T-helper 17 cell (primary cell): ENCODE data around the gene IL19. TPM values are rescaled to one million over a fixed set of nuclear protein-coding genes. Genes with fewer than 3 reads are reported as not detected.

Experiments used
- ATAC-seq: fragments of 150-1000 bp; cut with Tn5 transposase; 2 replicates; pipeline ENCODE4 v1.10.0; 2021; ENCODE audit warnings: mild to moderate bottlenecking, moderate library complexity
- DNase-seq, 3 donors: peaks; one replicate each; pipeline versions ENCODE4 v3.0.0 to v3.0.0-alpha.2; 2020 to 2021
- H3K9me3 ChIP-seq: one replicate; pipeline ENCODE4 v1.7.0; 2013; ENCODE audit warnings: low read length, mild to moderate bottlenecking; ENCODE audit not compliant: control insufficient read depth, poor library complexity, severe bottlenecking
- H3K27ac Mint-ChIP-seq: one replicate; pipeline ENCODE4 v1.8.0; 2022; ENCODE audit warnings: mild to moderate bottlenecking, moderate library complexity, mixed read lengths
- H3K27me3 Mint-ChIP-seq: one replicate; pipeline ENCODE4 v1.8.0; 2022; ENCODE audit warnings: mixed read lengths
- H3K36me3 Mint-ChIP-seq: one replicate; pipeline ENCODE4 v1.8.0; 2022; ENCODE audit warnings: low read depth, mixed read lengths
- H3K4me1 Mint-ChIP-seq: one replicate; pipeline ENCODE4 v1.8.0; 2022; ENCODE audit warnings: mild to moderate bottlenecking, mixed read lengths
- H3K4me3 Mint-ChIP-seq: one replicate; pipeline ENCODE4 v1.8.0; 2022; ENCODE audit warnings: mild to moderate bottlenecking, moderate library complexity, mixed read lengths
- total RNA-seq, 4 donors: library from RNA in 2 of 4; stranded (reverse) in 2 of 4; gene quantifications; one replicate each; pipeline ENCODE4 v1.2.3 and lab custom pipeline; 2022 to 2026

IL19 gene
- total RNA-seq, 2 donors from 2014 or later, result not detected

- peak; percentile 56 to 85 (median 63) for DNase-seq
- Mint-ChIP-seq H3K27ac (peak overlapping the region; percentile 98), H3K27me3 (no peaks in the 10 kb centered on the region), H3K36me3 (peaks cover 8% of the 10 kb centered on the region), H3K4me1 (peaks cover 49% of the 10 kb centered on the region), H3K4me3 (peak overlapping the region; percentile 9)
- ATAC-seq, result peak; percentile 49
- H3K9me3 ChIP-seq, result no peaks in the 10 kb centered on the region
Measured at GRCh38 chr1:206734499-206735142, 36.0 kb upstream of the IL19 start.

GRCh38 chr1:206735553-206736031, 35.0 kb upstream of the IL19 start:
- peaks cover 5% of the 10 kb centered on the region for H3K36me3 Mint-ChIP-seq
- peak overlapping the region; percentile 15 for H3K4me3 Mint-ChIP-seq

GRCh38 chr1:206736878-206737728, 33.5 kb upstream of the IL19 start:
- H3K27ac Mint-ChIP-seq, result peak overlapping the region; percentile 98
- DNase-seq, result peak; percentile 24 to 58 (median 48)
- H3K4me3 Mint-ChIP-seq, result peak overlapping the region; percentile 84
- H3K27me3 Mint-ChIP-seq, result no peaks in the 10 kb centered on the region
- H3K36me3 Mint-ChIP-seq, result peaks cover 5% of the 10 kb centered on the region
- ATAC-seq, result peak; percentile 85
- no peaks in the 10 kb centered on the region for H3K9me3 ChIP-seq
- peaks cover 61% of the 10 kb centered on the region for H3K4me1 Mint-ChIP-seq

More at GRCh38 chr1:206735553-206736031, 35.0 kb upstream of the IL19 start:
- ATAC-seq, result no peak
- no peaks in the 10 kb centered on the region for H3K9me3 ChIP-seq
- no peak for DNase-seq
- Mint-ChIP-seq H3K4me1 (peaks cover 54% of the 10 kb centered on the region), H3K27me3 (no peaks in the 10 kb centered on the region), H3K27ac (peak overlapping the region; percentile 98)

GRCh38 chr1:206737729-206738201, 32.8 kb upstream of the IL19 start:
- Mint-ChIP-seq H3K36me3 (peaks cover 2% of the 10 kb centered on the region), H3K27me3 (no peaks in the 10 kb centered on the region), H3K4me3 (peak overlapping the region; percentile 84), H3K27ac (peak overlapping the region; percentile 98), H3K4me1 (peaks cover 63% of the 10 kb centered on the region)
- DNase-seq (no peak), ATAC-seq (peak; percentile 61)
- H3K9me3 ChIP-seq, result no peaks in the 10 kb centered on the region

GRCh38 chr1:206738370-206739366, 31.9 kb upstream of the IL19 start:
- no peaks in the 10 kb centered on the region for H3K27me3 Mint-ChIP-seq
- H3K4me3 Mint-ChIP-seq, result peak overlapping the region; percentile 50
- ATAC-seq, result no peak
- H3K27ac Mint-ChIP-seq, result peak overlapping the region; percentile 98
- no peak for DNase-seq
- H3K4me1 Mint-ChIP-seq, result peaks cover 69% of the 10 kb centered on the region
- H3K9me3 ChIP-seq, result no peaks in the 10 kb centered on the region
- no peaks in the 10 kb centered on the region for H3K36me3 Mint-ChIP-seq

- H3K36me3 Mint-ChIP-seq, result no peaks in the 10 kb centered on the region
- peak overlapping the region; percentile 98 for H3K27ac Mint-ChIP-seq
- H3K4me3 Mint-ChIP-seq, result peak overlapping the region; percentile 78
- ATAC-seq (peak; percentile 12), DNase-seq (no peak)
- peaks cover 67% of the 10 kb centered on the region for H3K4me1 Mint-ChIP-seq
- H3K27me3 Mint-ChIP-seq, result no peaks in the 10 kb centered on the region
- H3K9me3 ChIP-seq, result no peaks in the 10 kb centered on the region
Measured at GRCh38 chr1:206739411-206740076, 31.0 kb upstream of the IL19 start.

GRCh38 chr1:206741142-206741701, 29.4 kb upstream of the IL19 start:
- H3K9me3 ChIP-seq, result no peaks in the 10 kb centered on the region
- peak overlapping the region; percentile 74 for H3K27ac Mint-ChIP-seq
- H3K36me3 Mint-ChIP-seq, result no peaks in the 10 kb centered on the region
- H3K4me1 Mint-ChIP-seq, result peaks cover 68% of the 10 kb centered on the region
- H3K4me3 Mint-ChIP-seq, result no peak overlapping the region
- DNase-seq (no peak), ATAC-seq (no peak)
- H3K27me3 Mint-ChIP-seq, result no peaks in the 10 kb centered on the region

GRCh38 chr1:206742719-206743383, 27.7 kb upstream of the IL19 start:
- no peak overlapping the region for H3K4me3 Mint-ChIP-seq
- ATAC-seq (no peak), DNase-seq (no peak)
- no peaks in the 10 kb centered on the region for H3K9me3 ChIP-seq
- H3K36me3 Mint-ChIP-seq, result no peaks in the 10 kb centered on the region
- no peaks in the 10 kb centered on the region for H3K27me3 Mint-ChIP-seq
- peaks cover 54% of the 10 kb centered on the region for H3K4me1 Mint-ChIP-seq
- H3K27ac Mint-ChIP-seq, result peak overlapping the region; percentile 69

- Mint-ChIP-seq H3K4me1 (peaks cover 45% of the 10 kb centered on the region), H3K27me3 (no peaks in the 10 kb centered on the region), H3K4me3 (peak overlapping the region; percentile 41), H3K27ac (peak overlapping the region; percentile 78), H3K36me3 (no peaks in the 10 kb centered on the region)
- ATAC-seq (peak; percentile 33), DNase-seq (no peak)
- no peaks in the 10 kb centered on the region for H3K9me3 ChIP-seq
Measured at GRCh38 chr1:206744683-206745082, 25.9 kb upstream of the IL19 start.

- DNase-seq (no peak), ATAC-seq (peak; percentile 35)
- no peak overlapping the region for H3K4me3 Mint-ChIP-seq
- peak overlapping the region; percentile 78 for H3K27ac Mint-ChIP-seq
- H3K27me3 Mint-ChIP-seq, result no peaks in the 10 kb centered on the region
- H3K9me3 ChIP-seq, result no peaks in the 10 kb centered on the region
- peaks cover 42% of the 10 kb centered on the region for H3K4me1 Mint-ChIP-seq
- H3K36me3 Mint-ChIP-seq, result no peaks in the 10 kb centered on the region
Measured at GRCh38 chr1:206745301-206745700, 25.3 kb upstream of the IL19 start.

- H3K27me3 Mint-ChIP-seq, result no peaks in the 10 kb centered on the region
- H3K4me3 Mint-ChIP-seq, result no peak overlapping the region
- peaks cover 25% of the 10 kb centered on the region for H3K4me1 Mint-ChIP-seq
- no peak for ATAC-seq
- no peaks in the 10 kb centered on the region for H3K36me3 Mint-ChIP-seq
- no peaks in the 10 kb centered on the region for H3K9me3 ChIP-seq
- DNase-seq, result no peak
- peak overlapping the region; percentile 67 for H3K27ac Mint-ChIP-seq
Measured at GRCh38 chr1:206748348-206749030, 22.1 kb upstream of the IL19 start.
